ENCODE data around the gene LCE3D.

The LCE3D gene

DNA sequence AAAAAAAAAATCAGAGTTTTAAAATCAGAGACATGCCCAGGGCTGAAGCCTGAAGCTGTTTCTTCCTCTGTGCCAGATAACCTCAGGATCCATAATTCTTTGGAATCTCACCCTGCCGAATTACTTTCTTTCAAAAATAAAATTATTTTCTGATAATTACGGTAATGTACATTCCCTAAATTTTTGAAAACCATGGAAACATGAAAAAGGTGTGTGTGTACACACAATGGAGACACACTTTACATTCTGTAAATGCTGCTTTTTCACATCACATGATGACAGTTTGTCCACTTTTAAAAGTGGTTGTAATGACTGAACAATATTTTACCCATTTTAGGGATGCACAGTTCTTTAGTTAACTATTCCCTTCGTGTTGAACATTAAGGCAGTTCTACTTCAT lies 44.5 kb downstream of the LCE3D start:
- no peak overlapping the region for H3K4me3 ChIP-seq (ENCODE audit: low read length)
- DNase-seq (ENCODE audit: low read depth, low spot score): no peak

DNA sequence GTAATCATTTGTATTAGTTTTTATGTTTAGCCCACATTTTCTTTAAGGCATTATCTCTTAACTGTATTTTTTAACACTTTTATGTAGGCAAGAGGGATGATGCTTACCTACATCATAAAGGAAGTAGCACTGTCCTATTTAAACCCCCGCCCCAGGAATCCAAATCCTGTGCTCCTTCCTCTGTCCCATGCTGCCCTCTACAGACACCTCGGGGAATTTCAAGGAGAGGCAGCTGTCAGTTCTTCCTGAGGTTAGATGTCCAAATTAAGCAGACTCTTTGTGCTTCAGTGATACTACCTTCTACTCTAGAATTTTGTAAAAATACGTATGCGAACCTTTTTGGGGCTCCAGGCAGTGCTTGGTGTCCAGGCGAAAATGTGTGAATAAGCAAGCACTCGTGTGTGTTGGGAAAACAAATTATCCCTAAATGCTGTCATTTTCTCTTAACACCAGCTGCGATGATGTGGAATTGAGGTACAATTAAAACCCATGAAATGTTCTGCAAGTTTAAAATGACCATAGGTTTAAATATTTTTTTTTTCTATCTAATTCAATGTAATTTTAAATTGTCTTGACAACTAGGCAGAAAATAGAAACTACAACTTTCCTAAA lies 46.9 kb downstream of the LCE3D start:
- peak; percentile 39 for DNase-seq (ENCODE audit: low read depth, low spot score)
- H3K4me3 ChIP-seq (ENCODE audit: low read length): no peak overlapping the region
